NCI-H1694 (cell line): ENCODE results near the gene FKBP14.
A peak's percentile ranks its signal among the peaks of the same experiment; 100 is the strongest.
"Not testable (repeated sequence)": the region's sequence is repeated elsewhere in the genome, so short reads cannot be mapped to it uniquely, and the experiment has no call there.

ENCODE experiments used
- DNase-seq: peaks from one replicate; lab custom pipeline; 2025; lab: John Stamatoyannopoulos, UW

Gene FKBP14

GRCh38 chr7:29989257-29989995, 37.1 kb downstream of the FKBP14 start, which contains the start of gene SCRN1:
TSS of gene SCRN1 (minus strand) at chr7:29989801. CDS start at chr7:29969067, 20,734 bp downstream.
- DNase-seq: no peak

GRCh38 chr7:29988424-29989256, 37.9 kb downstream of the FKBP14 start:
- DNase-seq: no peak

GRCh38 chr7:29987811-29988317, 38.6 kb downstream of the FKBP14 start:
- DNase-seq: no peak

GRCh38 chr7:29987083-29987482, 39.4 kb downstream of the FKBP14 start:
- DNase-seq: no peak

GRCh38 chr7:29980151-29980550, 46.4 kb downstream of the FKBP14 start:
- no peak for DNase-seq

- DNase-seq: no peak
These were observed 48.4 kb downstream of the FKBP14 start for GRCh38 chr7:29977886-29978651.

- no peak for DNase-seq
These were observed 49.7 kb downstream of the FKBP14 start for GRCh38 chr7:29976673-29977415.

GRCh38 chr7:29976266-29976665, 50.2 kb downstream of the FKBP14 start:
- DNase-seq: no peak

GRCh38 chr7:29975561-29975960, 50.9 kb downstream of the FKBP14 start:
- DNase-seq: no peak

GRCh38 chr7:29974286-29974685, 52.2 kb downstream of the FKBP14 start:
- no peak for DNase-seq

GRCh38 chr7:29972315-29972669, 54.2 kb downstream of the FKBP14 start:
- DNase-seq: no peak

- DNase-seq: no peak
These were observed 54.8 kb downstream of the FKBP14 start for GRCh38 chr7:29971566-29972314.

- DNase-seq: no peak
These were observed 56.3 kb downstream of the FKBP14 start for GRCh38 chr7:29970158-29970557.

- no peak for DNase-seq
These were observed 56.8 kb downstream of the FKBP14 start for GRCh38 chr7:29969738-29970137.

GRCh38 chr7:29968683-29969395, 57.7 kb downstream of the FKBP14 start:
- peak; percentile 91 for DNase-seq

GRCh38 chr7:29965030-29965429, 61.5 kb downstream of the FKBP14 start:
- DNase-seq: no peak

- no peak for DNase-seq
These were observed 64.5 kb downstream of the FKBP14 start for GRCh38 chr7:29962035-29962434.

GRCh38 chr7:29961611-29962010, 64.9 kb downstream of the FKBP14 start:
- not testable (repeated sequence) for DNase-seq
